Measurements from ENCODE around the gene TBC1D21.

Gene TBC1D21

GRCh38 chr15:73897441-73898261, 24.3 kb downstream of the TBC1D21 start:
- Histone ChIP-seq H3K9me3 (ENCODE audit: control insufficient read depth, low read length) (no peaks in the 10 kb centered on the region), H3K27me3 (ENCODE audit: control insufficient read depth, insufficient read depth, low read length) (peaks cover 5% of the 10 kb centered on the region), H3K9ac (ENCODE audit: low read length) (no peak overlapping the region), H3K36me3 (ENCODE audit: control insufficient read depth, insufficient read depth, low read length) (no peaks in the 10 kb centered on the region), H3K4me3 (ENCODE audit: low read length) (no peak overlapping the region), H3K4me1 (ENCODE audit: control insufficient read depth, insufficient read depth, low read length) (no peaks in the 10 kb centered on the region)

- H3K27me3 ChIP-seq (ENCODE audit: control insufficient read depth, insufficient read depth, low read length), result peaks cover 1% of the 10 kb centered on the region
- H3K36me3 ChIP-seq (ENCODE audit: control insufficient read depth, insufficient read depth, low read length), result no peaks in the 10 kb centered on the region
- no peaks in the 10 kb centered on the region for H3K9me3 ChIP-seq (ENCODE audit: control insufficient read depth, low read length)
- H3K9ac ChIP-seq (ENCODE audit: low read length), result no peak overlapping the region
- no peak overlapping the region for H3K4me3 ChIP-seq (ENCODE audit: low read length)
- H3K4me1 ChIP-seq (ENCODE audit: control insufficient read depth, insufficient read depth, low read length), result no peaks in the 10 kb centered on the region
Observed at GRCh38 chr15:73899197-73900094, 26.1 kb downstream of the TBC1D21 start.

GRCh38 chr15:73900095-73900712, 26.8 kb downstream of the TBC1D21 start:
- Histone ChIP-seq H3K36me3 (ENCODE audit: control insufficient read depth, insufficient read depth, low read length) (no peaks in the 10 kb centered on the region), H3K9me3 (ENCODE audit: control insufficient read depth, low read length) (no peaks in the 10 kb centered on the region), H3K9ac (ENCODE audit: low read length) (no peak overlapping the region), H3K27me3 (ENCODE audit: control insufficient read depth, insufficient read depth, low read length) (no peaks in the 10 kb centered on the region), H3K4me3 (ENCODE audit: low read length) (no peak overlapping the region), H3K4me1 (ENCODE audit: control insufficient read depth, insufficient read depth, low read length) (no peaks in the 10 kb centered on the region)

- no peaks in the 10 kb centered on the region for H3K4me1 ChIP-seq (ENCODE audit: control insufficient read depth, insufficient read depth, low read length)
- H3K9ac ChIP-seq (ENCODE audit: low read length), result no peak overlapping the region
- H3K4me3 ChIP-seq (ENCODE audit: low read length), result no peak overlapping the region
- no peaks in the 10 kb centered on the region for H3K36me3 ChIP-seq (ENCODE audit: control insufficient read depth, insufficient read depth, low read length)
- H3K27me3 ChIP-seq (ENCODE audit: control insufficient read depth, insufficient read depth, low read length), result no peaks in the 10 kb centered on the region
- no peaks in the 10 kb centered on the region for H3K9me3 ChIP-seq (ENCODE audit: control insufficient read depth, low read length)
Observed at GRCh38 chr15:73901126-73901810, 27.9 kb downstream of the TBC1D21 start.

GRCh38 chr15:73902121-73903020, 29.0 kb downstream of the TBC1D21 start:
- H3K4me3 ChIP-seq (ENCODE audit: low read length), result no peak overlapping the region
- H3K9ac ChIP-seq (ENCODE audit: low read length), result no peak overlapping the region
- no peaks in the 10 kb centered on the region for H3K27me3 ChIP-seq (ENCODE audit: control insufficient read depth, insufficient read depth, low read length)
- no peaks in the 10 kb centered on the region for H3K36me3 ChIP-seq (ENCODE audit: control insufficient read depth, insufficient read depth, low read length)
- no peaks in the 10 kb centered on the region for H3K9me3 ChIP-seq (ENCODE audit: control insufficient read depth, low read length)
- H3K4me1 ChIP-seq (ENCODE audit: control insufficient read depth, insufficient read depth, low read length), result no peaks in the 10 kb centered on the region

- no peak overlapping the region for H3K9ac ChIP-seq (ENCODE audit: low read length)
- H3K27me3 ChIP-seq (ENCODE audit: control insufficient read depth, insufficient read depth, low read length), result no peaks in the 10 kb centered on the region
- H3K4me1 ChIP-seq (ENCODE audit: control insufficient read depth, insufficient read depth, low read length), result no peaks in the 10 kb centered on the region
- H3K4me3 ChIP-seq (ENCODE audit: low read length), result no peak overlapping the region
- H3K9me3 ChIP-seq (ENCODE audit: control insufficient read depth, low read length), result no peaks in the 10 kb centered on the region
- H3K36me3 ChIP-seq (ENCODE audit: control insufficient read depth, insufficient read depth, low read length), result no peaks in the 10 kb centered on the region
Observed at GRCh38 chr15:73904026-73904815, 30.9 kb downstream of the TBC1D21 start.

- no peaks in the 10 kb centered on the region for H3K9me3 ChIP-seq (ENCODE audit: control insufficient read depth, low read length)
- no peak overlapping the region for H3K9ac ChIP-seq (ENCODE audit: low read length)
- no peaks in the 10 kb centered on the region for H3K36me3 ChIP-seq (ENCODE audit: control insufficient read depth, insufficient read depth, low read length)
- H3K4me1 ChIP-seq (ENCODE audit: control insufficient read depth, insufficient read depth, low read length), result no peaks in the 10 kb centered on the region
- no peak overlapping the region for H3K4me3 ChIP-seq (ENCODE audit: low read length)
- no peaks in the 10 kb centered on the region for H3K27me3 ChIP-seq (ENCODE audit: control insufficient read depth, insufficient read depth, low read length)
Observed at GRCh38 chr15:73905225-73905827, 32.0 kb downstream of the TBC1D21 start.

- H3K4me3 ChIP-seq (ENCODE audit: low read length), result no peak overlapping the region
- H3K36me3 ChIP-seq (ENCODE audit: control insufficient read depth, insufficient read depth, low read length), result no peaks in the 10 kb centered on the region
- H3K9ac ChIP-seq (ENCODE audit: low read length), result no peak overlapping the region
- H3K27me3 ChIP-seq (ENCODE audit: control insufficient read depth, insufficient read depth, low read length), result no peaks in the 10 kb centered on the region
- H3K4me1 ChIP-seq (ENCODE audit: control insufficient read depth, insufficient read depth, low read length), result peaks cover 3% of the 10 kb centered on the region
- no peaks in the 10 kb centered on the region for H3K9me3 ChIP-seq (ENCODE audit: control insufficient read depth, low read length)
Observed at GRCh38 chr15:73906346-73907034, 33.1 kb downstream of the TBC1D21 start.

- H3K9ac ChIP-seq (ENCODE audit: low read length), result no peak overlapping the region
- H3K27me3 ChIP-seq (ENCODE audit: control insufficient read depth, insufficient read depth, low read length), result no peaks in the 10 kb centered on the region
- peaks cover 7% of the 10 kb centered on the region for H3K4me1 ChIP-seq (ENCODE audit: control insufficient read depth, insufficient read depth, low read length)
- H3K9me3 ChIP-seq (ENCODE audit: control insufficient read depth, low read length), result no peaks in the 10 kb centered on the region
- H3K4me3 ChIP-seq (ENCODE audit: low read length), result no peak overlapping the region
- no peaks in the 10 kb centered on the region for H3K36me3 ChIP-seq (ENCODE audit: control insufficient read depth, insufficient read depth, low read length)
Observed at GRCh38 chr15:73907035-73907408, 33.7 kb downstream of the TBC1D21 start.

Measured in mucosa of stomach (tissue), 1 donor.